OCI-LY3 (cell line): ENCODE data around the gene NUP188.

Source experiments
- H2AFZ ChIP-seq: fragments of 200-600, 300-600 bp; shearing (Covaris generic); 2 replicates; pipeline ENCODE4 v1.6.0; 2014; ENCODE audit warnings: antibody characterized with exemption, low read depth, low read length
- H3K27ac ChIP-seq: fragments of 200-600, 300-600 bp; sonication (generic); 2 replicates; pipeline ENCODE4 v1.5.1; 2014; ENCODE audit warnings: mild to moderate bottlenecking, low read length, moderate library complexity, mixed read lengths
- H3K27me3 ChIP-seq: fragments of 200-600, 300-600 bp; sonication (generic); 2 replicates; pipeline ENCODE4 v1.6.1; 2014; ENCODE audit warnings: low read depth, low read length, mixed read lengths
- H3K36me3 ChIP-seq: fragments of 200-600, 300-600 bp; sonication (generic); replicated peaks from 2 replicates; pipeline ENCODE3; 2014; ENCODE audit warnings: low read depth, low read length, mixed read lengths
- H3K4me1 ChIP-seq: fragments of 300-600, 200-600 bp; sonication (generic); 2 replicates; pipeline ENCODE4 v1.6.1; 2014; ENCODE audit warnings: low read length, mixed read lengths
- H3K4me2 ChIP-seq: fragments of 200-600, 300-600 bp; sonication (generic); 2 replicates; pipeline ENCODE4 v1.6.1; 2014; ENCODE audit warnings: low read length, mixed read lengths
- H3K4me3 ChIP-seq: fragments of 300-600, 200-600 bp; sonication (generic); 2 replicates; pipeline ENCODE4 v1.5.1; 2014; ENCODE audit warnings: antibody characterized with exemption, mild to moderate bottlenecking, low read length, moderate library complexity
- H3K79me2 ChIP-seq: fragments of 300-600, 200-600 bp; shearing (Covaris generic); 2 replicates; pipeline ENCODE4 v1.6.1; 2014; ENCODE audit warnings: mild to moderate bottlenecking, low read length, mixed read lengths
- H3K9ac ChIP-seq: fragments of 300-600, 200-600 bp; shearing (Covaris generic); 2 replicates; pipeline ENCODE4 v1.6.0; 2014; ENCODE audit warnings: mild to moderate bottlenecking, low read length, moderate library complexity
- H3K9me3 ChIP-seq: fragments of 200-600, 300-600 bp; shearing (Covaris generic); 2 replicates; pipeline ENCODE4 v1.6.1; 2014; ENCODE audit warnings: low read length, mixed read lengths; ENCODE audit not compliant: insufficient read depth
- H4K20me1 ChIP-seq: fragments of 200-600, 300-600 bp; sonication (generic); 2 replicates; pipeline ENCODE4 v1.6.1; 2016; ENCODE audit warnings: low read length, mixed read lengths; ENCODE audit not compliant: insufficient read depth
- EZH2phosphoT487 ChIP-seq: fragments of 200-600 bp; shearing (Covaris generic); IDR thresholded peaks from 2 replicates; pipeline ENCODE4 v1.6.1; 2018; ENCODE audit warnings: antibody characterized with exemption, mixed run types, low read depth
- TF ChIP-seq, protein P1 (sequence below): fragments of 200-600, 300-600 bp; sonication (generic); IDR thresholded peaks from 2 replicates; pipeline ENCODE4 v1.5.1; 2014; ENCODE audit warnings: antibody characterized with exemption, low read length, low read depth

The NUP188 gene

GRCh38 chr9:128909859-128910258, 37.6 kb upstream of the NUP188 start:
- Histone ChIP-seq H3K27ac (no peak overlapping the region), H3K4me3 (no peak overlapping the region), H2AFZ (no peak overlapping the region), H3K9me3 (no peaks in the 10 kb centered on the region), H4K20me1 (peaks cover 12% of the 10 kb centered on the region), H3K4me2 (no peak overlapping the region), H3K4me1 (no peaks in the 10 kb centered on the region), H3K27me3 (no peaks in the 10 kb centered on the region), H3K36me3 (peaks cover 19% of the 10 kb centered on the region), H3K79me2 (no peaks in the 10 kb centered on the region; the same call in 1 of the 2 replicates), H3K9ac (no peak overlapping the region)
- TF ChIP-seq, protein P1, sequence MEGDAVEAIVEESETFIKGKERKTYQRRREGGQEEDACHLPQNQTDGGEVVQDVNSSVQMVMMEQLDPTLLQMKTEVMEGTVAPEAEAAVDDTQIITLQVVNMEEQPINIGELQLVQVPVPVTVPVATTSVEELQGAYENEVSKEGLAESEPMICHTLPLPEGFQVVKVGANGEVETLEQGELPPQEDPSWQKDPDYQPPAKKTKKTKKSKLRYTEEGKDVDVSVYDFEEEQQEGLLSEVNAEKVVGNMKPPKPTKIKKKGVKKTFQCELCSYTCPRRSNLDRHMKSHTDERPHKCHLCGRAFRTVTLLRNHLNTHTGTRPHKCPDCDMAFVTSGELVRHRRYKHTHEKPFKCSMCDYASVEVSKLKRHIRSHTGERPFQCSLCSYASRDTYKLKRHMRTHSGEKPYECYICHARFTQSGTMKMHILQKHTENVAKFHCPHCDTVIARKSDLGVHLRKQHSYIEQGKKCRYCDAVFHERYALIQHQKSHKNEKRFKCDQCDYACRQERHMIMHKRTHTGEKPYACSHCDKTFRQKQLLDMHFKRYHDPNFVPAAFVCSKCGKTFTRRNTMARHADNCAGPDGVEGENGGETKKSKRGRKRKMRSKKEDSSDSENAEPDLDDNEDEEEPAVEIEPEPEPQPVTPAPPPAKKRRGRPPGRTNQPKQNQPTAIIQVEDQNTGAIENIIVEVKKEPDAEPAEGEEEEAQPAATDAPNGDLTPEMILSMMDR: no peak
- TF ChIP-seq EZH2phosphoT487: no peak

DNA sequence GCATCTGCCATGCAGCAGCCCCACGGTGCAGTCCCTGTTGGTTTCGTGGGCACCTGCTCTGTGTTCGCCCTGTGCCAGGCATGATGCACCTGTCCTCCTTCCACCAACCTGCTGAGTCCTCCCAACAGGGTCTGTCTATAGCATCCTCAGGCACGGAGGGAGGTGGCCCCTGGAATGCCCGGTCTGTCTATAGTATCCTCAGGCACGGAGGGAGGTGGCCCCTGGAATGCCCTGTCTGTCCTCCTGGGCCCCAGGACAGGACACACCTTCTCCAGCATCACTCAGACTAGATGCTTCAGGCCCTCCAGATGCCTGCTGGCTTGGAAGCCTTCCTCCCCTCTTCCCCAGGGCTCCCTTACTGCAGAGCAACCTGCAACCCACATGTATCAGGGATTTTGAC, 36.6 kb upstream of the NUP188 start:
- Histone ChIP-seq H3K27ac (no peak overlapping the region), H3K36me3 (peaks cover 19% of the 10 kb centered on the region), H3K9ac (no peak overlapping the region), H3K9me3 (no peaks in the 10 kb centered on the region), H3K27me3 (no peaks in the 10 kb centered on the region), H3K4me3 (no peak overlapping the region), H2AFZ (no peak overlapping the region), H3K79me2 (no peaks in the 10 kb centered on the region; the same call in 1 of the 2 replicates), H3K4me1 (no peaks in the 10 kb centered on the region), H4K20me1 (peaks cover 12% of the 10 kb centered on the region), H3K4me2 (no peak overlapping the region)
- no peak for TF ChIP-seq EZH2phosphoT487
- TF ChIP-seq, protein P1: no peak

- Histone ChIP-seq H3K9me3 (no peaks in the 10 kb centered on the region), H3K4me1 (no peaks in the 10 kb centered on the region), H3K36me3 (peaks cover 19% of the 10 kb centered on the region), H2AFZ (no peak overlapping the region), H3K9ac (no peak overlapping the region), H4K20me1 (peaks cover 12% of the 10 kb centered on the region), H3K4me2 (no peak overlapping the region), H3K27me3 (no peaks in the 10 kb centered on the region), H3K4me3 (no peak overlapping the region), H3K79me2 (no peaks in the 10 kb centered on the region; the same call in 1 of the 2 replicates), H3K27ac (no peak overlapping the region)
- TF ChIP-seq, protein P1: no peak
- no peak for TF ChIP-seq EZH2phosphoT487
Measured at GRCh38 chr9:128911529-128912035, 35.9 kb upstream of the NUP188 start.

- Histone ChIP-seq H3K4me1 (no peaks in the 10 kb centered on the region), H3K27ac (no peak overlapping the region), H3K79me2 (no peaks in the 10 kb centered on the region; the same call in 1 of the 2 replicates), H3K4me3 (no peak overlapping the region), H3K9ac (no peak overlapping the region), H3K9me3 (no peaks in the 10 kb centered on the region), H3K4me2 (no peak overlapping the region), H2AFZ (no peak overlapping the region), H3K27me3 (no peaks in the 10 kb centered on the region), H4K20me1 (peaks cover 12% of the 10 kb centered on the region), H3K36me3 (peaks cover 19% of the 10 kb centered on the region)
- TF ChIP-seq, protein P1: no peak
- no peak for TF ChIP-seq EZH2phosphoT487
Measured at GRCh38 chr9:128912270-128912853, 35.1 kb upstream of the NUP188 start.
